CD4-positive, alpha-beta T cell treated with Interleukin-1 beta for 1 hour (primary cell): ENCODE measurements around the gene DGUOK.
A peak's percentile ranks its signal among the peaks of the same experiment; 100 is the strongest.
"Not testable (repeated sequence)": the region's sequence is repeated elsewhere in the genome, so short reads cannot be mapped to it uniquely, and the experiment has no call there.

ENCODE experiments used
- DNase-seq, 2 donors: peaks; one replicate each; pipeline ENCODE4 v3.0.0-alpha.2; 2020 to 2022

The DGUOK gene

GRCh38 chr2:73901143-73901542, 25.5 kb upstream of the DGUOK start:
- no peak for DNase-seq

- DNase-seq: no peak
These were observed 24.4 kb upstream of the DGUOK start for GRCh38 chr2:73902284-73902683.

GRCh38 chr2:73903313-73903712, 23.4 kb upstream of the DGUOK start:
- DNase-seq: no peak

- not testable (repeated sequence) for DNase-seq
These were observed 22.6 kb upstream of the DGUOK start for GRCh38 chr2:73903949-73904613.

GRCh38 chr2:73904952-73905351, 21.7 kb upstream of the DGUOK start:
- DNase-seq: no peak

GRCh38 chr2:73906847-73907505, 19.7 kb upstream of the DGUOK start:
- DNase-seq: no peak

GRCh38 chr2:73907840-73908452, 18.7 kb upstream of the DGUOK start:
- DNase-seq: peak; percentile 59 to 66

- DNase-seq: no peak
These were observed 17.7 kb upstream of the DGUOK start for GRCh38 chr2:73908689-73909652.

- DNase-seq: no peak
These were observed 15.7 kb upstream of the DGUOK start for GRCh38 chr2:73910873-73911547.

GRCh38 chr2:73911548-73912208, 15.0 kb upstream of the DGUOK start:
- DNase-seq: no peak

- DNase-seq: no peak
These were observed 13.1 kb upstream of the DGUOK start for GRCh38 chr2:73913414-73914054.

GRCh38 chr2:73914667-73915066, 12.0 kb upstream of the DGUOK start:
- no peak for DNase-seq

GRCh38 chr2:73915437-73915993, 11.2 kb upstream of the DGUOK start:
- no peak for DNase-seq

GRCh38 chr2:73916666-73917065, 10.0 kb upstream of the DGUOK start:
- no peak for DNase-seq

GRCh38 chr2:73917296-73917695, 9.4 kb upstream of the DGUOK start:
- DNase-seq: no peak

- no peak for DNase-seq
These were observed 8.9 kb upstream of the DGUOK start for GRCh38 chr2:73917696-73918207.

GRCh38 chr2:73918856-73919255, 7.8 kb upstream of the DGUOK start:
- no peak for DNase-seq

- DNase-seq: no peak
These were observed 7.0 kb upstream of the DGUOK start for GRCh38 chr2:73919596-73920228.

GRCh38 chr2:73920577-73921545, 5.8 kb upstream of the DGUOK start:
- DNase-seq: peak; percentile 36
